HCEC 1CT (cell line): ENCODE results near the gene GLI3.
A peak's percentile ranks its signal among the peaks of the same experiment; 100 is the strongest.

Experiments used
- DNase-seq: peaks from one replicate; pipeline ENCODE4 v3.0.0-alpha.2; 2017

Gene GLI3

GRCh38 chr7:42137941-42138340, 99.1 kb downstream of the GLI3 start:
- no peak for DNase-seq

GRCh38 chr7:42137431-42137830, 99.6 kb downstream of the GLI3 start:
- no peak for DNase-seq

- DNase-seq = no peak
Observed at GRCh38 chr7:42135728-42136127, 101.3 kb downstream of the GLI3 start.

- DNase-seq = no peak
Observed at GRCh38 chr7:42134276-42134876, 102.6 kb downstream of the GLI3 start.

GRCh38 chr7:42133321-42133720, 103.7 kb downstream of the GLI3 start:
- DNase-seq = no peak

- DNase-seq = peak; percentile 8
Observed at GRCh38 chr7:42128703-42129102, 108.3 kb downstream of the GLI3 start.

GRCh38 chr7:42127232-42127622, 109.8 kb downstream of the GLI3 start:
- DNase-seq = no peak

- DNase-seq = no peak
Observed at GRCh38 chr7:42126475-42127231, 110.4 kb downstream of the GLI3 start.

- DNase-seq = no peak
Observed at GRCh38 chr7:42125321-42125720, 111.7 kb downstream of the GLI3 start.

- DNase-seq = no peak
Observed at GRCh38 chr7:42123716-42124115, 113.3 kb downstream of the GLI3 start.

GRCh38 chr7:42120191-42120590, 116.8 kb downstream of the GLI3 start:
- DNase-seq = no peak

- DNase-seq = no peak
Observed at GRCh38 chr7:42117201-42117600, 119.8 kb downstream of the GLI3 start.

GRCh38 chr7:42115795-42116194, 121.2 kb downstream of the GLI3 start:
- no peak for DNase-seq

GRCh38 chr7:42110333-42110732, 126.7 kb downstream of the GLI3 start:
- no peak for DNase-seq

- DNase-seq = no peak
Observed at GRCh38 chr7:42108803-42109528, 128.0 kb downstream of the GLI3 start.

- peak; percentile 38 for DNase-seq
Observed at GRCh38 chr7:42107484-42108240, 129.3 kb downstream of the GLI3 start.

- peak; percentile 30 for DNase-seq
Observed at GRCh38 chr7:42106562-42106961, 130.4 kb downstream of the GLI3 start.

- no peak for DNase-seq
Observed at GRCh38 chr7:42105554-42106358, 131.3 kb downstream of the GLI3 start.

GRCh38 chr7:42104694-42105093, 132.3 kb downstream of the GLI3 start:
- no peak for DNase-seq

- no peak for DNase-seq
Observed at GRCh38 chr7:42104231-42104630, 132.8 kb downstream of the GLI3 start.

GRCh38 chr7:42103456-42103855, 133.6 kb downstream of the GLI3 start:
- no peak for DNase-seq

GRCh38 chr7:42103020-42103419, 134.0 kb downstream of the GLI3 start:
- no peak for DNase-seq
